22Rv1 (cell line): ENCODE measurements around the gene TMEM39B.

ENCODE experiments used
- CTCF ChIP-seq: fragments of 450-650 bp; IDR thresholded peaks from 2 replicates; pipeline ENCODE4 v1.5.1; 2017; ENCODE audit warnings: mild to moderate bottlenecking
- ZFX ChIP-seq: fragments of 450-650 bp; IDR thresholded peaks from 2 replicates; pipeline ENCODE4 v1.6.1; 2017; ENCODE audit warnings: antibody characterized with exemption, borderline replicate concordance

- no peak for TF ChIP-seq CTCF
- no peak for TF ChIP-seq ZFX
Measured at GRCh38 chr1:32055416-32055815, 17.3 kb upstream of the TMEM39B start.
